Activated B cell treated with CpG ODN at 0.5 μM for 24 hours (primary cell): ENCODE results near the gene CRHBP. TPM values are rescaled to one million over a fixed set of nuclear protein-coding genes. Genes with fewer than 3 reads are reported as not detected.

ENCODE experiments used
- ATAC-seq: fragments of 200-7000 bp; cut with Tn5 transposase; one replicate; pipeline ENCODE4 v1.10.0; 2021; ENCODE audit warnings: low read depth, mild to moderate bottlenecking, moderate library complexity
- CTCF ChIA-PET: fragments of 350-600 bp; sonication (Branson Sonifier 250); formaldehyde crosslinking; loops from one replicate; lab custom pipeline; 2021; ENCODE audit warnings: antibody characterized with exemption; lab: Charles Lee
- POLR2A ChIA-PET: fragments of 350-600 bp; sonication (Branson Sonifier 250); formaldehyde crosslinking; loops from one replicate; lab custom pipeline; 2021; ENCODE audit warnings: antibody characterized with exemption; lab: Charles Lee
- DNase-seq: peaks from one replicate; pipeline ENCODE4 v3.0.0; 2022
- H3K27ac Mint-ChIP-seq: one replicate; pipeline ENCODE4 v1.8.0; 2020; ENCODE audit warnings: mixed read lengths
- H3K27me3 Mint-ChIP-seq: one replicate; pipeline ENCODE4 v1.8.0; 2021; ENCODE audit warnings: mixed read lengths
- H3K36me3 Mint-ChIP-seq: one replicate; pipeline ENCODE4 v1.8.0; 2021; ENCODE audit warnings: low read depth, mixed read lengths
- H3K4me1 Mint-ChIP-seq: one replicate; pipeline ENCODE4 v1.8.0; 2021; ENCODE audit warnings: mixed read lengths
- H3K4me3 Mint-ChIP-seq: one replicate; pipeline ENCODE4 v1.8.0; 2020; ENCODE audit warnings: mild to moderate bottlenecking, mixed read lengths
- H3K9me3 Mint-ChIP-seq: one replicate; pipeline ENCODE4 v1.8.0; 2020; ENCODE audit warnings: mixed read lengths
- intact Hi-C: fragments of 100-400 bp; cut with micrococcal nuclease; formaldehyde crosslinking; loops from one replicate; pipeline ENCODE4 v1.15.1; 2024
- total RNA-seq: library from RNA; stranded (reverse); gene quantifications from 2 replicates; pipeline ENCODE4 v1.2.3, GENCODE V29; 2022
- TF ChIP-seq, protein P1 (sequence below): fragments of 200-600 bp; IDR thresholded peaks from one replicate; pipeline ENCODE4 v1.8.0; 2022; ENCODE audit warnings: antibody characterized with exemption, mild to moderate bottlenecking

CRHBP gene
- total RNA-seq, 1 donor from 2014 or later = not detected

DNA sequence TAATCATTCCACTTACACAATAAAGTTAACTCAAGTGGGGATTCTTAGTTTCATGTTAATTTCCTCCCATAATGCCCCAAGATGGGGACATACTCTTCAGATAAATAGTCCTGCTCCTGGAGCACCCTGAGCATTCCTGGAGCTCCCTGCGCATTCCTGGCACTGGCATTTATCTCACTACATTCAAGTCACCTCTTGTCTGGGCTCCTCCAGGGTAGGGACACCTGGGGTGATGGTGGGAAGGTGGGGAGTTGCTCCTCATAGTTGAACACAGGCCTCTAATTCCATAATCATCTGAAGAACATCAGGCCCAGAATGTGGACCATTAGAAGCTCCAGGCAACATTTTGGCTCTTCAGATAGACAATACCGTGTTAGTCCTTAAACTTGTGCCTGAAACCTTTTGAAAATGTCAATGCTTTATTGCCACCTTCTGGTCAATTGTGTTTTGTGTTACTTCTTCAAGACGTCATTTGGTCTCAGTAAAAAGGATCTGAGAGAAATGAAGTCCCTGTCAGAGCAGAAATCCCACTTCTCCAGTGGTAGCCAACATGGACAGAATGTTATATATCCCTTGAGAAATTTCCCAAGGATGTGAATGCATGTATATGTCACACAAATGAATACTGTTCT lies 63.2 kb downstream of the CRHBP start:
- DNase-seq = no peak
- ChIA-PET CTCF (interaction anchor here (1.2 kb wide), 1 partner anchor 146 kb away, joined by 4 read pairs; no protein-coding TSS in a partner anchor), POLR2A (no interaction called here)
- peaks cover 14% of the 10 kb centered on the region for H3K27me3 Mint-ChIP-seq
- H3K36me3 Mint-ChIP-seq = no peaks in the 10 kb centered on the region
- H3K9me3 Mint-ChIP-seq = no peaks in the 10 kb centered on the region
- no peaks in the 10 kb centered on the region for H3K4me1 Mint-ChIP-seq
- intact Hi-C loops = loop anchor here (1.0 to 2.0 kb wide), 2 partner anchors 148 to 415 kb away; no protein-coding TSS in a partner anchor
- no peak overlapping the region for H3K4me3 Mint-ChIP-seq
- TF ChIP-seq, protein P1, sequence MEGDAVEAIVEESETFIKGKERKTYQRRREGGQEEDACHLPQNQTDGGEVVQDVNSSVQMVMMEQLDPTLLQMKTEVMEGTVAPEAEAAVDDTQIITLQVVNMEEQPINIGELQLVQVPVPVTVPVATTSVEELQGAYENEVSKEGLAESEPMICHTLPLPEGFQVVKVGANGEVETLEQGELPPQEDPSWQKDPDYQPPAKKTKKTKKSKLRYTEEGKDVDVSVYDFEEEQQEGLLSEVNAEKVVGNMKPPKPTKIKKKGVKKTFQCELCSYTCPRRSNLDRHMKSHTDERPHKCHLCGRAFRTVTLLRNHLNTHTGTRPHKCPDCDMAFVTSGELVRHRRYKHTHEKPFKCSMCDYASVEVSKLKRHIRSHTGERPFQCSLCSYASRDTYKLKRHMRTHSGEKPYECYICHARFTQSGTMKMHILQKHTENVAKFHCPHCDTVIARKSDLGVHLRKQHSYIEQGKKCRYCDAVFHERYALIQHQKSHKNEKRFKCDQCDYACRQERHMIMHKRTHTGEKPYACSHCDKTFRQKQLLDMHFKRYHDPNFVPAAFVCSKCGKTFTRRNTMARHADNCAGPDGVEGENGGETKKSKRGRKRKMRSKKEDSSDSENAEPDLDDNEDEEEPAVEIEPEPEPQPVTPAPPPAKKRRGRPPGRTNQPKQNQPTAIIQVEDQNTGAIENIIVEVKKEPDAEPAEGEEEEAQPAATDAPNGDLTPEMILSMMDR = no peak
- H3K27ac Mint-ChIP-seq = no peak overlapping the region
- no peak for ATAC-seq

DNA sequence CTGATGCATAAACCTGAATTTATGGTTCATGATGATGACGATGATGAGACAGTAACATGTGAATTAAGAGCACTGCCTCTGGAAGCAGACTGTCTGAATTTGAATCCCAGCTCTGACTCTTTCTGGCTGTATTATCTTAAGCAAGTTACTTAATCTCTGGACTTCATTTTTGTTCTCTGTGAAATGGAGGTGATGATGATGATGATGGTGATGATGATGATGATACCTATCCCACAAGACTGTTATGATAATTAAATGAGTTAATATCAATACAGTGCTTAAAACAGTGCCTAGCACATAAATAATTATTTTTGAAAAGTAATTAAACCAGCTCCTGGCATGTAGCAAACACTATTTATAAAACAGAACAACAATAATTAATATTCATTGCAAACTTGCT lies 64.1 kb downstream of the CRHBP start:
- no peak for ATAC-seq
- POLR2A ChIA-PET = no interaction called here

DNA sequence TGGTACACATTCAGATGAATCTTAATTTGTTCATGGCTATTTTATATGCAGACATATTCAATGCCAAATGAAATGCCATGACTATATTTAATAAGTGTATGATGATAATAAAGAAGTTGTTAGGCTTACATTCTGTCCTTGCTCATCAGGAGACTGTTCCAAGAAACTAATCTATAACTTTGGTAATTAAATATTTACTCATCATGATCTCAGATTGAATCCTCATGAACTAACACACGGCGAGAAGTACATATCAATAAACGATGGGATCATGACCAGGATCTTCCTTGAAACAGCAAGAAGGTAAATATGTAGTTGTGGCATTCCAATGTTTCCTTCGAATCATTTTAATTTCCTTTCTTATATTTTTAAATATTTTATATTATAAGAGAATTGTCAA lies 64.8 kb downstream of the CRHBP start:
- H3K4me1 Mint-ChIP-seq = no peaks in the 10 kb centered on the region
- TF ChIP-seq, protein P1 = no peak
- peaks cover 17% of the 10 kb centered on the region for H3K27me3 Mint-ChIP-seq
- no peak for ATAC-seq
- DNase-seq = no peak
- ChIA-PET POLR2A (no interaction called here), CTCF (no interaction called here)
- no peaks in the 10 kb centered on the region for H3K9me3 Mint-ChIP-seq
- intact Hi-C loops = no loop called here
- H3K36me3 Mint-ChIP-seq = no peaks in the 10 kb centered on the region
- H3K4me3 Mint-ChIP-seq = no peak overlapping the region
- H3K27ac Mint-ChIP-seq = no peak overlapping the region

More for the DNA sequence above, 64.1 kb downstream of the CRHBP start:
- no peak for DNase-seq
- no peak overlapping the region for H3K4me3 Mint-ChIP-seq
- CTCF ChIA-PET = interaction anchor here (1.2 kb wide), 1 partner anchor 147 kb away, joined by 4 read pairs; no protein-coding TSS in a partner anchor
- no peak overlapping the region for H3K27ac Mint-ChIP-seq
- TF ChIP-seq, protein P1 = no peak
- intact Hi-C loops = loop anchor here (1.0 kb wide), 1 partner anchor 149 kb away; no protein-coding TSS in a partner anchor
- no peaks in the 10 kb centered on the region for H3K9me3 Mint-ChIP-seq
- no peaks in the 10 kb centered on the region for H3K4me1 Mint-ChIP-seq
- peaks cover 14% of the 10 kb centered on the region for H3K27me3 Mint-ChIP-seq
- no peaks in the 10 kb centered on the region for H3K36me3 Mint-ChIP-seq

Other genes starting within 250 kb of the CRHBP start
- gene F2R, start 236.9 kb upstream of the CRHBP start, total RNA-seq = 0.18 and 0.20 TPM in 2 replicates
- gene F2RL1, start 134.0 kb upstream of the CRHBP start, total RNA-seq = 0.07 and 0.22 TPM in 2 replicates
- 0.61 TPM in 1 of 2 replicates, not detected in the other for gene S100Z, start 103.0 kb upstream of the CRHBP start, total RNA-seq
- 22.2 and 26.5 TPM in 2 replicates for gene AGGF1, start 77.4 kb downstream of the CRHBP start, total RNA-seq
- 3.2 and 3.5 TPM in 2 replicates for gene ZBED3, start 134.2 kb downstream of the CRHBP start, total RNA-seq